ENCODE data around the gene SPAG16. TPM values are rescaled to one million over a fixed set of nuclear protein-coding genes. Genes with fewer than 3 reads are reported as not detected.
A peak's percentile ranks its signal among the peaks of the same experiment; 100 is the strongest.

SPAG16 gene
- total RNA-seq, 1 experiment from 2014 or later = 17.3 TPM

- Histone ChIP-seq H4K8ac (replicated peaks; ENCODE audit: insufficient read length, low read depth, low read length) (no peak overlapping the region), H2BK20ac (ENCODE audit: low read depth, low read length, poor library complexity, severe bottlenecking) (no peak overlapping the region), H3K27ac (ENCODE audit: insufficient read length, low read depth, low read length) (no peak overlapping the region), H2AK5ac (ENCODE audit: insufficient read length, low read length) (no peak overlapping the region), H2BK15ac (ENCODE audit: low read depth, low read length) (no peak overlapping the region), H3K9ac (ENCODE audit: extremely low read depth, insufficient read length, low read length) (no peak overlapping the region), H2AFZ (ENCODE audit: low read length) (no peak overlapping the region), H2BK5ac (ENCODE audit: insufficient read length, low read length) (no peak overlapping the region), H4K5ac (ENCODE audit: insufficient read length, low read depth, low read length) (no peak overlapping the region), H3T11ph (ENCODE audit: low read length) (no peak overlapping the region), H3K9me3 (ENCODE audit: control insufficient read depth, low read depth, low read length) (no peaks in the 10 kb centered on the region), H3K4me2 (ENCODE audit: insufficient read depth, insufficient read length, low read length) (no peak overlapping the region), H3K4me1 (ENCODE audit: insufficient read depth, low read length) (no peaks in the 10 kb centered on the region), H3K4ac (ENCODE audit: low read depth, low read length) (no peak overlapping the region), H3K23me2 (ENCODE audit: insufficient read length, low read depth, low read length, poor library complexity, severe bottlenecking) (no peaks in the 10 kb centered on the region), H3K79me1 (ENCODE audit: insufficient read depth, low read depth, low read length, poor library complexity, severe bottlenecking) (no peaks in the 10 kb centered on the region), H2BK120ac (ENCODE audit: low read depth, low read length, poor library complexity, severe bottlenecking) (no peak overlapping the region), H3K14ac (ENCODE audit: insufficient read depth, low read length) (no peak overlapping the region), H4K20me1 (ENCODE audit: control insufficient read depth, insufficient read depth, insufficient read length) (no peaks in the 10 kb centered on the region), H3K23ac (ENCODE audit: insufficient read length, low read depth, low read length) (no peak overlapping the region), H3K79me2 (ENCODE audit: insufficient read depth, low read length) (no peaks in the 10 kb centered on the region), H3K56ac (ENCODE audit: insufficient read length, low read depth, low read length) (no peak overlapping the region), H3K18ac (ENCODE audit: insufficient read length, low read depth, low read length) (no peak overlapping the region), H4K91ac (ENCODE audit: insufficient read length, low read depth, low read length) (no peak overlapping the region), H2BK12ac (ENCODE audit: insufficient read length, low read depth, low read length) (no peak overlapping the region), H3K27me3 (ENCODE audit: insufficient read depth, low read length) (no peaks in the 10 kb centered on the region)
- H3K9me3 Mint-ChIP-seq = no peaks in the 10 kb centered on the region; a peak in 2 of 5 replicates
- no peak overlapping the region for H3K4me3 Mint-ChIP-seq
- no peaks in the 10 kb centered on the region for H3K36me3 Mint-ChIP-seq (ENCODE audit: insufficient read depth in 1 of 3, low read depth in 3 of 3)
- no peak for DNase-seq
- no peaks in the 10 kb centered on the region for H3K27me3 Mint-ChIP-seq (ENCODE audit: low read depth)
- TF ChIP-seq CTCF (conservative IDR thresholded peaks at IDR 0.05) = peak; percentile 29; the same call in 2 of the 3 replicates
- H3K4me1 Mint-ChIP-seq = no peaks in the 10 kb centered on the region
- no peak overlapping the region for H3K27ac Mint-ChIP-seq
Measured at GRCh38 chr2:213490087-213490486, 205.8 kb downstream of the SPAG16 start.

All from H9 (cell line).